Myometrial cell (primary cell): Measurements from ENCODE around the gene MROH7. TPM values are rescaled to one million over a fixed set of nuclear protein-coding genes. Genes with fewer than 3 reads are reported as not detected.

Source experiments
- total RNA-seq: library from RNA; depleted of rRNA; stranded (reverse); fragments of >200 nt; gene quantifications from 2 replicates; pipeline ENCODE4 v1.2.3, GENCODE V29; 2015

MROH7 gene
- total RNA-seq: not detected in 2 replicates

DNA sequence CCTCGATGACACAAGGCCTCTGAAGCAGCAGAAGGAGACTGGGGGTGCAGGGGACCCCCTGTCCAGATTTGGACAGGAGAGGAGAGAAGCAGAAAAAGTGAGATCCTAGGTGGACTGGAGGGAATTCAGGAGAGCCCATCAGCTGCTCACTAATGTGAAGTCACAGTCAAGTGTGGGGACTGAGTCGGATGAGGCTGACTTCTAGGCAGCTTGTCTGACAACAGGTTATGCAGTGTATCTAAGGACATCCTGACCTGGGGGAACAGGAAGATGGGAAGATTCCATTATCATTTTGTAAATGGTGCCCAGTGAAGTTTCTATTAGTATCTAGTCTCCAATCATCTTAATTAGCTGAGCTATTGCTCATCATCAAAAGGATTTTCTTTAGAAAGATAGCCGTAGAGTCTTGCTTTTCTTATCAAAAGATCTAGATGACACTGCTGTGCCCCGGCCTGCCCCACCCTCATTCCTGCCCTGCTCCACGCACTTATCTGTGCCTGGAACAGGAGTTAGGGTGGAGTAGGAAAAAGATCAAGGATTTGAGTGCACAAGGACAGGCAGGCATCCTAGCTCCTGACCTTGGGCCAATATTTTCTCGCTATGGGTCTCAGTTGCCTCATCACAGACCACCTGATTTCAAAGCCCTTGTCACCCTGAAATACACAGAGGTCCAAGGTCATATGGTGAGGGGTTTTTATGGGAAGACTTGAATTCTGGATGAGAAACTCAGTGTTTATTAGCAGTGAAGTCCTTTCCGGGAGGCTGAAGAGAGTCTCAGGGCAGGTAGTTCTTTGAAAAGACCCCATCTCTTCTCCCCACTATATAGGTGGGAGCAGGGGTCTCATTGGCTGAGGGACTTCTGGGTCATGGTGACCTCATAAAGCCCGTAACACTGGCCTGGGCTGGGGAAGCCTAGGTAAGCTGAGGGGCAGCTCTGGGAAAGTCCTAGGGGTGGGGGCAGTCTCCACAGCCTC, at the start of gene MROH7:
MROH7 (plus strand) TSS at position 924 of the 974 bp plus-strand sequence. CDS start 11,141 bp downstream, outside the sequence.

DNA sequence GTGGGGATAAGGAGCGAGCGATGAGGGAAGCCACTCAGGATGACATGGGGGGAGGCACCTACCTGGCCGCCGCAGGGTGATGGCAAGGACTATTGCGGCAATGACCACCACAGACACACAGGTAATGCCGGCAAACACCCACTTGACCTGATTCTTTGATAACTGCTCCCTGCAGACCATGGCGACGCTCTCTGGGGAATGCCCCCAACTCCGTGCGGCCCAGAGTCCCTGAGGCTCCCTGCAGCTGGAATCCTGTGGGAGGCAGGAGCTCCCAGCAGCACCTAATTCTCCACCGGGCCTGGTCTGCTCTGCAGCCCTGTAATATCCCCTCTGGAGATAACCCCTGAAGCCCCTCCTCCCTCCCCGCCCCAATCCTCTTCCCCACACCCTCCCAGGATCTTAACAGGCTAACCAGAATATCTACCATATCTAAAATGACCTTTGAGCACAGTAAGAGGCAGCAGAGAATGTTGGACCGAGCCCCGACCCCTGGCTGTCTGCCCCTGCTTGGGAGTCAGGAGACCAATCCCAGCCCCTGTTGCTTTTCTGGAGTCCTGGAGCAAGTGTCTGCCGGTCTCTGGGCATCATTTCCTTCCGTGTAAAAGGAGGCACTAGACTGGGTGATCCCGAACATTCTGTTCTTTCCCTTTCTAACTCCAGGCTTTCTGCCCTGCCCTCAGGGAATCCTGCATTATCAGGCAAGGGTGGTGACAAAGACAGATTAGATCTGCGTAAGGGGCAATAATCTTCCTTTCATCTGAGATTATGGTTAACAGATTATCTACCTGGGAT, 18.2 kb upstream of the MROH7 start, which contains the start of gene FAM151A:
FAM151A (minus strand) TSS at position 310 of the 792 bp plus-strand sequence; CDS start at position 180, 130 bp downstream.

DNA sequence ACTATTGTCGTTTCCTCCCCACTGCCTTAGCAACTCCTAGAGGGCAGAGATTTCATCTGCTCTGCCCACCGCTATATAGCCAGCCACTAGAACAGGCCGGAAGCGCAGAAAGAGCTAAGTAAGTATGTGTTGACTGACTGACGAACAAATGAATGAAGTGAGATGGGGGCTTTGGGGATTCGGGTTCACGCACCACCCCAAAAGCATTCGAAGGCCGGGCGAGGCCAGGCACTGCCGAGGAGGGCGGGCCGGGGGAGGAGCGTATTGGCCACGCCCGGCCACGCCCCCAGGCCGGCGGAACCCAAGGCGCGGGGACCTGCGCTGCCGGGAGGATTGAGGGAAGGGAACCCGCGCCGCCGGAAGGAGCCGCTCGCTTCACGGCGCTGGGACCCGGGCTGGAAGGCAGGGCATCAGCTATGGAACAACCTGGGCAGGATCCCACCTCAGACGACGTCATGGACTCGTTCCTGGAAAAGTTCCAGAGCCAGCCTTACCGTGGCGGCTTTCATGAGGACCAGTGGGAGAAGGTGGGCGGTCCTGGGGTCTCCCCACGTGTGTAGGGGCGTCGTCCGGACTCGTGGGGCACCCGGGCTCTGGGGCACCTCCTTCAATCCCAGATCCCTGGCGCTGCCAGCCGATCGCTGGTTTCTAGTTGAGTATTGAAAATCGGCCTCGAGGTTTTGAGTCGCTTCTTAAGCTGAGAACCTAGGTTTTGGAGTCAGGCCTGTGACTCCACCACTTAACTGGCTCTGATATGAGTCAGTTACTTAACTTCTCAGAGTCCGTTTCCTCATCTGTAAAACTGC, 74.1 kb downstream of the MROH7 start, which contains the start of gene TTC4:
TTC4 (plus strand) TSS at position 369 of the 806 bp plus-strand sequence; CDS start at position 417, 48 bp downstream.

Other genes with a start within 250 kb of the MROH7 start
- 12.4 and 21.6 TPM in 2 replicates for gene SSBP3, start 235.4 kb upstream of the MROH7 start, total RNA-seq
- 2.3 and 2.8 TPM in 2 replicates for gene ACOT11, start 93.6 kb upstream of the MROH7 start, total RNA-seq
- not detected in 2 replicates for gene FAM151A, start 18.3 kb upstream of the MROH7 start, total RNA-seq
- 24.5 and 32.9 TPM in 2 replicates for gene TTC4, start 74.1 kb downstream of the MROH7 start, total RNA-seq
- 3.5 and 3.7 TPM in 2 replicates for gene PARS2, start 122.7 kb downstream of the MROH7 start, total RNA-seq
- gene TTC22, start 159.5 kb downstream of the MROH7 start, total RNA-seq: not detected in 2 replicates
- gene DHCR24, start 245.4 kb downstream of the MROH7 start, total RNA-seq: 367 and 384 TPM in 2 replicates